ENCODE data around the gene CEPT1. TPM values are rescaled to one million over a fixed set of nuclear protein-coding genes. Genes with fewer than 3 reads are reported as not detected.

Gene CEPT1
- total RNA-seq, 5 donors from 2014 or later (not counting 1 experiment from before 2014, with no cell fraction given), result 33.2 to 42.3 (median 36.3) TPM

DNA sequence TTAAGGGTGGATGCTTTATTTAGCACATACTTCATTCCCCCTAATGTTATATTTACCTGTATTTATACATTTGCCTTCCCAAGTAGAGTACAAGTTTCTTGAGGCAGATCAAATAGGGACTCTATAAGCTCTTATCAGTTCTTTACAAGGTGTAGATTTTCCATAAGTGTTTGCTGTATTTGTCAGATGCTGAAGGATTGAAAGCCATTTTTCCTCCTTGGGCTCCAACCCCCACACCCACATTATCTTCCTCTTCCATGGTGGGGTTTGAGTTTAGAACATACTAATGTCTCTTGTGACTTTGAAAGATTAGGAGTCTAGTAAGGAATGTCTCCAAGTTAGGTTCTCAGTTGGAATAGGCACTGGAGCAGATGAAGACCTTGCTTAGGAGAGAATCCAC lies 85.1 kb downstream of the CEPT1 start:
- Mint-ChIP-seq H3K4me1 (peaks cover 91 to 92% (median 91%) of the 10 kb centered on the region in 3 donors), H3K36me3 (no peaks in the 10 kb centered on the region), H3K27me3 (no peaks in the 10 kb centered on the region), H3K9me3 (no peaks in the 10 kb centered on the region), H3K27ac (peak overlapping the region; percentile 95 to 96), H3K4me3 (peak overlapping the region; percentile 58 to 75 (median 73))
- Histone ChIP-seq H3K27ac (ENCODE audit: low read length) (peak overlapping the region; percentile 79), H3K9me3 (no peaks in the 10 kb centered on the region), H3K27me3 (replicated peaks in 1 of 2; ENCODE audit: control insufficient read depth in 2 of 2, extremely low read depth in 1 of 2, insufficient read depth in 2 of 2, low read length in 1 of 2) (no peaks in the 10 kb centered on the region), H3K36me3 (ENCODE audit: control insufficient read depth in 2 of 2, extremely low read depth in 1 of 2, insufficient read depth in 1 of 2, low read length in 1 of 2) (no peaks in the 10 kb centered on the region), H3K4me1 (ENCODE audit: control insufficient read depth in 1 of 2, extremely low read depth in 1 of 2, insufficient read depth in 2 of 2, low read length in 2 of 2) (peaks cover 84 to 86% of the 10 kb centered on the region in 2 experiments), H3K4me3 (ENCODE audit: control insufficient read depth in 1 of 2, extremely low read depth in 1 of 2, low read length in 1 of 2) (peak overlapping the region in 1 of 2 donors; percentile 11)
- ChIA-PET POLR2A (no interaction called here), CTCF (interaction anchor here in 1 of 2 donors (1.0 to 2.4 kb wide), 4 partner anchors 9 to 108 kb away, joined by 3 to 13 read pairs (median 4); no protein-coding TSS in a partner anchor)
- ATAC-seq (replicated peaks in 1 of 4) (no peak), DNase-seq (no peak)

DNA sequence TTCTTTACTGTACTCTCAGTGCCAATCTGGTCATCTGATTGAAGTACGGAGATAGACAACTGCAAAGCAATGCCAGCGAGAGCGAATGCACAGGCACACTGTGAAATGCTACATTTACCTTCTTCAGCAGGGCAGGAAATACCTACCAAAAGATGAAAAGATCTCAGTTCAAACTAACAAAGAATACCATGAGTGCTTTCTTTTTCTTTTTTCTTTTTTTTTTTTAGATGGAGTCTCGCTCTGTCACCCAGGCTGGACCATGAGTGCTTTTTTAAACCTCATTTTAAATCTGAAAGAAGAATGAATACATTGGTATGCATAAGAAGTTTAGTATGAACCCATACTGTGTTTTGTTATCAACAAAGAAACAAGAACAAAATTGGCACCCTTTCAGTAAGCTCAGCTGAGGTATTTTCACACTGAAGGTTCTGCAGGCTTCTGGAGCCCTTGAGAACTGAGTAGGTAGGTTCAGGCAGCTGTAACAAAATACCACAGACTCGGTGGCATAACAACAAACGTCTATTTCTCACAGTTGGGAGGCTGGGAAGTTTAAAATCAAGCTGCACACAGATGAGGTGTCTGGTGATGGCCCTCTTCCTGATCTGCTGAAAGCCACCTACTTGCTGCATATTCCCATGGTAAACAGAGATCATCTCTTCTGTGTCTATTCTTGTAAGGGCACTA lies 85.8 kb downstream of the CEPT1 start:
- H3K9me3 Mint-ChIP-seq, result no peaks in the 10 kb centered on the region
- no peaks in the 10 kb centered on the region for H3K27me3 Mint-ChIP-seq
- Histone ChIP-seq H3K4me3 (ENCODE audit: control insufficient read depth in 1 of 2, extremely low read depth in 1 of 2, low read length in 1 of 2) (peak overlapping the region; percentile 11 to 49), H3K9me3 (no peaks in the 10 kb centered on the region), H3K27ac (ENCODE audit: low read length) (peak overlapping the region; percentile 79), H3K4me1 (ENCODE audit: control insufficient read depth in 1 of 2, extremely low read depth in 1 of 2, insufficient read depth in 2 of 2, low read length in 2 of 2) (peaks cover 81 to 86% of the 10 kb centered on the region in 2 experiments), H3K27me3 (replicated peaks in 1 of 2; ENCODE audit: control insufficient read depth in 2 of 2, extremely low read depth in 1 of 2, insufficient read depth in 2 of 2, low read length in 1 of 2) (no peaks in the 10 kb centered on the region), H3K36me3 (ENCODE audit: control insufficient read depth in 2 of 2, extremely low read depth in 1 of 2, insufficient read depth in 1 of 2, low read length in 1 of 2) (no peaks in the 10 kb centered on the region)
- CTCF ChIA-PET, result interaction anchor here (1.0 to 2.4 kb wide), 5 partner anchors 10 to 108 kb away, joined by 3 to 13 read pairs (median 3); no protein-coding TSS in a partner anchor
- ATAC-seq (replicated peaks in 1 of 4) (peak; percentile 60 to 74 (median 62)), DNase-seq (peak in 15 of 35 experiments; percentile 10 to 68 (median 32))
- H3K4me3 Mint-ChIP-seq, result peak overlapping the region; percentile 58 to 75 (median 73)
- no peaks in the 10 kb centered on the region for H3K36me3 Mint-ChIP-seq
- WGBS (ENCODE audit: insufficient coverage), result 3% methylated on average over 5 of the region's 6 CpGs
- peaks cover 89 to 91% (median 89%) of the 10 kb centered on the region in 3 donors for H3K4me1 Mint-ChIP-seq
- POLR2A ChIA-PET, result no interaction called here
- peak overlapping the region; percentile 95 to 96 for H3K27ac Mint-ChIP-seq

DNA sequence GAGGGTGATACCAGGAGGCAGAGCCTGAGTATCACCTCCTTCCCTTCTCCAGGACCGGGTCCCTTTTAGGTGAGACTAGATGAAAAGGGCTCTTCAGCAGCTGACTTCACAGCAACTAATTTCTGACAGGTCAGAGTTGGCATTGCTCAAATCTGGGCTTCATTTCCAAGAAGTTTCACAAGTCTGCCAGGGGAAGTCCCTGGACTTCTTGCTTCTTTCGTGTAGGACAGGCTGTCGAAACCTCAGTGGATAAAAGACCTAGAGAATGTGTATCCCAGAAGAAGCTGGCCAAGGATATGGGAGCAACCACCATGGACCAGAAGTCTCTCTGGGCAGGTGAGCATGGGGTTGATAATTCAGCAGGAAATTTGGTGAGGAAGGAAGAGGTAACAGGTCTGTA lies 87.4 kb downstream of the CEPT1 start, which contains the start of gene CHI3L2:
TSS of gene CHI3L2 (plus strand) at position 280 of the 400 bp plus-strand sequence. CDS start at position 297, 17 bp downstream.
- ChIA-PET CTCF (interaction anchor here (0.5 to 0.7 kb wide), 3 partner anchors 57 to 313 kb away, joined by 3 to 5 read pairs (median 3); no protein-coding TSS in a partner anchor), POLR2A (interaction anchor here in 1 of 2 donors (0.5 kb wide), 1 partner anchor 400 kb away, joined by 3 read pairs; no protein-coding TSS in a partner anchor)
- Histone ChIP-seq H3K4me1 (ENCODE audit: control insufficient read depth in 1 of 2, extremely low read depth in 1 of 2, insufficient read depth in 2 of 2, low read length in 2 of 2) (peaks cover 71 to 77% of the 10 kb centered on the region in 2 experiments), H3K36me3 (ENCODE audit: control insufficient read depth in 2 of 2, extremely low read depth in 1 of 2, insufficient read depth in 1 of 2, low read length in 1 of 2) (no peaks in the 10 kb centered on the region), H3K27ac (ENCODE audit: low read length) (peak within 1 kb of the TSS; percentile 79), H3K27me3 (replicated peaks in 1 of 2; ENCODE audit: control insufficient read depth in 2 of 2, extremely low read depth in 1 of 2, insufficient read depth in 2 of 2, low read length in 1 of 2) (no peaks in the 10 kb centered on the region), H3K4me3 (ENCODE audit: control insufficient read depth in 1 of 2, extremely low read depth in 1 of 2, low read length in 1 of 2) (no peak within 1 kb of the TSS), H3K9me3 (no peaks in the 10 kb centered on the region)
- Mint-ChIP-seq H3K27me3 (no peaks in the 10 kb centered on the region), H3K36me3 (peaks cover 2% of the 10 kb centered on the region), H3K4me3 (peak within 1 kb of the TSS; percentile 3 to 75 (median 11)), H3K9me3 (no peaks in the 10 kb centered on the region), H3K27ac (peak within 1 kb of the TSS; percentile 95 to 96), H3K4me1 (peaks cover 87 to 91% (median 89%) of the 10 kb centered on the region in 3 donors)
- DNase-seq (peak in 1 of 35 experiments; percentile 20), ATAC-seq (replicated peaks in 1 of 4) (no peak)
- 59% methylated on average over 2 of the region's 3 CpGs for WGBS (ENCODE audit: insufficient coverage)

DNA sequence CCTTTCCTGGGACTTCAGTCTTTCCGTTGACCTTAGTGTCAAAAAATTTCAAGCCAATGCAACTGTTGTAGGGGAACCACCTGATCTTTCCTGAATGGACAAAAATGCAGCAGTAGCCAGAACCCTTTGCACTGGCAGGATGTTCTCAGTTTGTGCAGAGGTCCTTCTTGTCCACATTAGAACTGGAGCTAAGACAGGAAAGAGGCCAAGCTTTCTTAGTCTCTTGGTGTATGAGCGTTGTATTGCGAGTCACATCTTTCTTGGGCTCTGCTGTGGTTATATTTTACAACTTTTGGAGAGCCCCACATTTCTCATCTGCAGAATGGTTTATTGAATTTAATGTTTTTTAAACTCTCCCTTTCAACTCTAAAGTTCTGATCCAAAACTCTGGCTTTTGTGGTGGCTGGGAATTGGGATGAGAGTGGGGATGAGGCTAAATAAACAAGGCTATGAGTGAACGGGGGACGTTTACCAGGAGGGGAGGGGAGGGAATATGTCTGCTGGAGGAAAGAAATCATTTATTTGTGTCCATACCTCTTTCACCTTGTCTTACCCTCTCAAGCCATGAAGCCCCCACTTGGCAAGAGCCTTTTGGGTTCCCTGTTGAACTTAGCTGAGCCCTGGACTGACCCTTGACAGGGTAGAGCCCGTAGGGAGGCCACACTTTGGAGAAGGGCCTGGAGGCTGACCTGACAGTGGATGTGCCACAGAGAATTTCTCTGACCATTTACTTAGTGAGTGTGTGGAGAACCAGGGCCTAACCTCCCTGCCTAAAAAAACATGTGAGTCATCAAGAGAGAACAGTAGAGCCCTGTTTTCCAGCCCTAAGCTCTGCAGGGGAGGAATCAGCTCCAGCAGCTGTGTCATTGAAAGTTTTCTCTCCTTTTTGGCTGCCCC lies 88.1 kb downstream of the CEPT1 start:
- Mint-ChIP-seq H3K4me3 (peak overlapping the region; percentile 3 to 75 (median 11)), H3K36me3 (peaks cover 2% of the 10 kb centered on the region), H3K9me3 (no peaks in the 10 kb centered on the region), H3K4me1 (peaks cover 80 to 89% (median 85%) of the 10 kb centered on the region in 3 donors), H3K27me3 (no peaks in the 10 kb centered on the region), H3K27ac (peak overlapping the region; percentile 95 to 96)
- no peaks in the 10 kb centered on the region for H3K9me3 ChIP-seq
- ATAC-seq (replicated peaks in 1 of 4) (no peak), DNase-seq (peak in 1 of 35 experiments; percentile 23)
- no CpG with 5 or more reads among the region's 6 CpGs for WGBS (ENCODE audit: insufficient coverage)
- H3K27ac ChIP-seq (ENCODE audit: low read length), result peak overlapping the region; percentile 79
- no peaks in the 10 kb centered on the region for H3K27me3 ChIP-seq (replicated peaks in 1 of 2; ENCODE audit: control insufficient read depth in 2 of 2, extremely low read depth in 1 of 2, insufficient read depth in 2 of 2, low read length in 1 of 2)
- POLR2A ChIA-PET, result interaction anchor here in 1 of 2 donors (1.0 kb wide), 1 partner anchor 12 kb away, joined by 4 read pairs; no protein-coding TSS in a partner anchor
- no peaks in the 10 kb centered on the region for H3K36me3 ChIP-seq (ENCODE audit: control insufficient read depth in 2 of 2, extremely low read depth in 1 of 2, insufficient read depth in 1 of 2, low read length in 1 of 2)
- peaks cover 64 to 75% of the 10 kb centered on the region in 2 experiments for H3K4me1 ChIP-seq (ENCODE audit: control insufficient read depth in 1 of 2, extremely low read depth in 1 of 2, insufficient read depth in 2 of 2, low read length in 2 of 2)
- H3K4me3 ChIP-seq (ENCODE audit: control insufficient read depth in 1 of 2, extremely low read depth in 1 of 2, low read length in 1 of 2), result no peak overlapping the region
- CTCF ChIA-PET, result interaction anchor here in 1 of 2 donors (1.1 kb wide), 1 partner anchor 29 kb away, joined by 5 read pairs; no protein-coding TSS in a partner anchor

DNA sequence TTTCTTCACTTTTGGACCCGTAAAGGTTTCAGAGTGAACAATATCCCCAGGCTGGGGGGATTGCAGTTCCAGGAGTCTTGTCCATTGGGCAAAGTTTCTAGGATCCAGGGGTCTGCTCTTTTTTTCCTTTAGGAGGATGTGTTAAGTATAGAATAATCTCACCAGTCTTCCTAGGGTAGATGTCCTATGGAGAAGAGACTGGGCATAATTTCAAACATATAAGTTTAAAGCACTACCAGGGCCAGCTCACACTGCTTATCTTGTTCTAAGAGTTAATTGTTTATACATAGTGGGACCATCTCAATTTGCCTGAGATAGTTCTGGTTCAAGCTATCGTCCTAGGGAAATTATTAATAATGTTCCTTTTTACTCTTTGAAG lies 88.7 kb downstream of the CEPT1 start:
- H3K4me1 ChIP-seq (ENCODE audit: control insufficient read depth in 1 of 2, extremely low read depth in 1 of 2, insufficient read depth in 2 of 2, low read length in 2 of 2), result peaks cover 59 to 70% of the 10 kb centered on the region in 2 experiments
- WGBS (ENCODE audit: insufficient coverage), result no CpG with 5 or more reads among the region's 2 CpGs

More for the DNA sequence above, 88.7 kb downstream of the CEPT1 start:
- POLR2A ChIA-PET, result interaction anchor here in 1 of 2 donors (1.0 kb wide), 1 partner anchor 13 kb away, joined by 4 read pairs; no protein-coding TSS in a partner anchor
- Mint-ChIP-seq H3K36me3 (peaks cover 2% of the 10 kb centered on the region), H3K4me1 (peaks cover 75 to 86% (median 78%) of the 10 kb centered on the region in 3 donors), H3K27ac (peak overlapping the region; percentile 95 to 96), H3K9me3 (no peaks in the 10 kb centered on the region), H3K4me3 (peak overlapping the region in 2 of 3 donors; percentile 54 to 75), H3K27me3 (no peaks in the 10 kb centered on the region)
- CTCF ChIA-PET, result interaction anchor here in 1 of 2 donors (1.1 kb wide), 1 partner anchor 30 kb away, joined by 5 read pairs; no protein-coding TSS in a partner anchor
- Histone ChIP-seq H3K27me3 (replicated peaks in 1 of 2; ENCODE audit: control insufficient read depth in 2 of 2, extremely low read depth in 1 of 2, insufficient read depth in 2 of 2, low read length in 1 of 2) (no peaks in the 10 kb centered on the region), H3K36me3 (ENCODE audit: control insufficient read depth in 2 of 2, extremely low read depth in 1 of 2, insufficient read depth in 1 of 2, low read length in 1 of 2) (no peaks in the 10 kb centered on the region), H3K9me3 (no peaks in the 10 kb centered on the region), H3K27ac (ENCODE audit: low read length) (peak overlapping the region; percentile 79), H3K4me3 (ENCODE audit: control insufficient read depth in 1 of 2, extremely low read depth in 1 of 2, low read length in 1 of 2) (no peak overlapping the region)
- ATAC-seq (replicated peaks in 1 of 4) (no peak), DNase-seq (no peak)
